ENCODE data around the gene HTRA1. TPM values are rescaled to one million over a fixed set of nuclear protein-coding genes. Genes with fewer than 3 reads are reported as not detected.

HTRA1 gene
- total RNA-seq, 1 experiment from 2014 or later, result 0.39 TPM

- ChIA-PET POLR2A (no interaction called here), CTCF (no interaction called here), RAD21 (ENCODE audit: low non-redundant PET in 1 of 2, low total read pairs in 2 of 2, uncharacterized antibody in 2 of 2, unreplicated experiment in 2 of 2) (no interaction called here)
- no TSS peak for BruUV-seq (replicated peaks)
- no peak overlapping the region for H3K9ac ChIP-seq (ENCODE audit: low read length)
- no peak for ATAC-seq
- H3K36me3 ChIP-seq (ENCODE audit: control insufficient read depth in 1 of 2, insufficient read depth in 2 of 2, low read length in 2 of 2), result peaks cover 5 to 7% of the 10 kb centered on the region in 2 experiments; a peak in 2 of 4 replicates
- H2AFZ ChIP-seq (ENCODE audit: low read depth, low read length, poor library complexity, severe bottlenecking), result no peak overlapping the region
- TF ChIP-seq ZBTB33 (IDR thresholded peaks at IDR 0.05; ENCODE audit: extremely low read depth, insufficient replicate concordance, low read length), result no peak
- no peak for TF ChIP-seq EZH2 (IDR thresholded peaks at IDR 0.05)
- TF ChIP-seq POLR2AphosphoS5 (IDR thresholded peaks at IDR 0.05; ENCODE audit: low read depth, low read length), result no peak
- no peak for TF ChIP-seq EGR1 (IDR thresholded peaks at IDR 0.05; ENCODE audit: low read depth)
- no peak for TF ChIP-seq CTCF (IDR thresholded peaks at IDR 0.05 in 2 of 3, conservative IDR thresholded peaks at IDR 0.05 in 1 of 3; ENCODE audit: borderline replicate concordance in 1 of 3, insufficient read depth in 1 of 3, low read depth in 2 of 3, low read length in 2 of 3)
- TF ChIP-seq SP1 (IDR thresholded peaks at IDR 0.05; ENCODE audit: low read depth), result no peak
- intact Hi-C loops (cut with micrococcal nuclease), result no loop called here
- no peaks in the 10 kb centered on the region for H3K4me1 ChIP-seq (ENCODE audit: control insufficient read depth in 1 of 2, insufficient read depth in 2 of 2, low read length in 2 of 2)
- no peaks in the 10 kb centered on the region for H4K20me1 ChIP-seq (ENCODE audit: insufficient read depth)
- H3K9me3 ChIP-seq (ENCODE audit: control insufficient read depth in 1 of 2, insufficient read depth in 1 of 2, low read depth in 1 of 2, low read length in 2 of 2), result no peaks in the 10 kb centered on the region
- H3K79me2 ChIP-seq (ENCODE audit: insufficient read depth, low read length), result no peaks in the 10 kb centered on the region
- H3K27me3 ChIP-seq (ENCODE audit: insufficient read depth, low read length), result no peaks in the 10 kb centered on the region
- H3K4me2 ChIP-seq (ENCODE audit: low read length), result no peak overlapping the region
- no peak overlapping the region for H3K27ac ChIP-seq (ENCODE audit: low read depth, low read length)
- H3K9me2 ChIP-seq (ENCODE audit: insufficient read depth), result no peaks in the 10 kb centered on the region
- H3K4me3 ChIP-seq (replicated peaks in 1 of 2; ENCODE audit: low read depth in 1 of 2, low read length in 2 of 2), result no peak overlapping the region
- no peak for DNase-seq (ENCODE audit: low read depth, low spot score)
Observed at GRCh38 chr10:122421742-122422141, 39.6 kb upstream of the HTRA1 start.
